HEK293 (cell line): ENCODE data around the gene WDR64.

Experiments
- ZBTB21 ChIP-seq: fragments of 450-650 bp; formaldehyde crosslinking; IDR thresholded peaks from 2 replicates; pipeline ENCODE4 v1.5.1; 2017; ENCODE audit warnings: missing biosample characterization, missing genetic modification characterization
- ZNF121 ChIP-seq: fragments of 450-650 bp; formaldehyde crosslinking; IDR thresholded peaks from 2 replicates; pipeline ENCODE4 v1.5.1; 2016; ENCODE audit warnings: missing biosample characterization, missing genetic modification characterization
- ZNF2 ChIP-seq: fragments of 450-650 bp; formaldehyde crosslinking; IDR thresholded peaks from 2 replicates; pipeline ENCODE4 v1.5.1; 2016; ENCODE audit warnings: missing biosample characterization, missing genetic modification characterization

GRCh38 chr1:241848686-241849344 lies 196.7 kb downstream of the WDR64 start:
- TF ChIP-seq ZNF121 (tag by site-specific recombination) (no peak), ZNF2 (no peak), ZBTB21 (tag by site-specific recombination) (no peak)
